CD4-positive, alpha-beta T cell (primary cell): ENCODE data around the gene FAM107B. TPM values are rescaled to one million over a fixed set of nuclear protein-coding genes. Genes with fewer than 3 reads are reported as not detected.

Experiments used
- ATAC-seq: fragments of 200-7000 bp; cut with Tn5 transposase; one replicate; pipeline ENCODE4 v1.10.0; 2022; ENCODE audit warnings: mild to moderate bottlenecking; ENCODE audit not compliant: poor library complexity
- CTCF ChIA-PET: fragments of 350-600 bp; sonication (Branson Sonifier 250); formaldehyde crosslinking; loops from one replicate; lab custom pipeline; 2021; ENCODE audit warnings: antibody characterized with exemption, inconsistent platforms; lab: Charles Lee
- POLR2A ChIA-PET: fragments of 350-600 bp; sonication (Branson Sonifier 250); formaldehyde crosslinking; loops from one replicate; lab custom pipeline; 2021; ENCODE audit warnings: antibody characterized with exemption, inconsistent platforms; lab: Charles Lee
- DNase-seq, 14 experiments: peaks; one replicate each; pipeline ENCODE4 v3.0.0-alpha.2; 2013 to 2020; ENCODE audit warnings: mixed read lengths in 2 of 14
- H3K27ac ChIP-seq, 2 donors: one replicate each; pipeline versions ENCODE4 v1.5.1 to v1.7.0; 2013; ENCODE audit warnings: low read length in 2 of 2, low read depth in 1 of 2, mild to moderate bottlenecking in 1 of 2
- H3K27me3 ChIP-seq, 2 experiments: 1 replicate in 1 of 2; 2 replicates in 1 of 2; pipeline versions ENCODE4 v1.6.1 to v1.7.0; 2013; ENCODE audit warnings: low read length in 2 of 2, control low read depth in 1 of 2, mild to moderate bottlenecking in 1 of 2, moderate library complexity in 1 of 2; ENCODE audit not compliant: insufficient read depth in 2 of 2, control insufficient read depth in 1 of 2
- H3K36me3 ChIP-seq: one replicate; pipeline ENCODE4 v1.6.1; 2013; ENCODE audit warnings: low read length, control low read depth; ENCODE audit not compliant: insufficient read depth
- H3K4me1 ChIP-seq: one replicate; pipeline ENCODE4 v1.6.1; 2013; ENCODE audit warnings: low read length, control low read depth; ENCODE audit not compliant: insufficient read depth
- H3K4me3 ChIP-seq: one replicate; pipeline ENCODE4 v1.5.1; 2013; ENCODE audit warnings: mild to moderate bottlenecking, low read length, moderate library complexity
- H3K9me3 ChIP-seq, 2 experiments: 1 replicate in 1 of 2; 2 replicates in 1 of 2; pipeline versions ENCODE4 v1.6.1 to v1.7.0; 2013; ENCODE audit warnings: low read length in 2 of 2, mild to moderate bottlenecking in 2 of 2, control low read depth in 1 of 2, moderate library complexity in 1 of 2; ENCODE audit not compliant: control insufficient read depth in 1 of 2, insufficient read depth in 1 of 2
- H3K27ac Mint-ChIP-seq: one replicate; pipeline ENCODE4 v1.8.0; 2020; ENCODE audit warnings: mixed read lengths
- H3K27me3 Mint-ChIP-seq: one replicate; pipeline ENCODE4 v1.8.0; 2021; ENCODE audit warnings: mixed read lengths
- H3K36me3 Mint-ChIP-seq: one replicate; pipeline ENCODE4 v1.8.0; 2021; ENCODE audit warnings: low read depth, mixed read lengths
- H3K4me1 Mint-ChIP-seq: one replicate; pipeline ENCODE4 v1.8.0; 2021; ENCODE audit warnings: low read depth, mixed read lengths
- H3K4me3 Mint-ChIP-seq: one replicate; pipeline ENCODE4 v1.8.0; 2020; ENCODE audit warnings: mild to moderate bottlenecking, mixed read lengths
- H3K9me3 Mint-ChIP-seq: one replicate; pipeline ENCODE4 v1.8.0; 2020; ENCODE audit warnings: mixed read lengths
- intact Hi-C, 2 experiments: fragments of 100-400 bp; cut with DNase I in 1 of 2; cut with micrococcal nuclease in 1 of 2; formaldehyde crosslinking; loops; one replicate each; pipeline versions ENCODE4 v1.15.1 to v1.9.0; 2023 to 2025; cut with DNase I, micrococcal nuclease
- total RNA-seq, 174 experiments: library from RNA in 2 of 174; stranded (reverse) in 2 of 174; gene quantifications; one replicate each; pipeline ENCODE4 v1.2.3 and lab custom pipeline; 2021 to 2026
- TF ChIP-seq, protein P1 (sequence below): fragments of 200-600 bp; IDR thresholded peaks from one replicate; pipeline ENCODE4 v1.8.0; 2022; ENCODE audit warnings: antibody characterized with exemption, mild to moderate bottlenecking

FAM107B gene
- total RNA-seq, 2 experiments from 2014 or later = 261 to 262 TPM

DNA sequence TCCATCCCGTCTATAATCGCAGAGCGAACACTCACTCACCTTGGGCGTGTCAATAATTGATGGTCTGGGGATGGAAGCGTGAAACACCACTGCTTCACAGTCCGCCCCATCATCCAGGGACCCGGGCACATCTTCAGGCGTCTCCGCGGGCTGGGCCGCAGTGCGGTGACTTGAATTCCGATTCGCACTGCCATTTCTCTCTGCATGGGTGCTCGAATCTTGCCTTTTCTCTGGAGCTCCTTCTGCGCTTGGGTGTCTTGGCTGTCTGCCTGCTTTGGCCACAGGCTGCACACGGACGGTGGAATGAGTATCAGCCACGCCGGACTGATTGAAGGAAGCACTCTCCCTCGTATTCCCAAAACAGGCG, 500 bp downstream of the FAM107B start:
- intact Hi-C loops = no loop called here
- DNase-seq (no peak), ATAC-seq (no peak)
- Mint-ChIP-seq H3K27me3 (no peaks in the 10 kb centered on the region), H3K4me3 (no peak overlapping the region), H3K4me1 (no peaks in the 10 kb centered on the region), H3K9me3 (no peaks in the 10 kb centered on the region), H3K27ac (no peak overlapping the region), H3K36me3 (no peaks in the 10 kb centered on the region)
- Histone ChIP-seq H3K4me3 (no peak overlapping the region), H3K36me3 (no peaks in the 10 kb centered on the region), H3K27ac (no peak overlapping the region), H3K27me3 (no peaks in the 10 kb centered on the region), H3K4me1 (no peaks in the 10 kb centered on the region), H3K9me3 (no peaks in the 10 kb centered on the region)
- TF ChIP-seq, protein P1, sequence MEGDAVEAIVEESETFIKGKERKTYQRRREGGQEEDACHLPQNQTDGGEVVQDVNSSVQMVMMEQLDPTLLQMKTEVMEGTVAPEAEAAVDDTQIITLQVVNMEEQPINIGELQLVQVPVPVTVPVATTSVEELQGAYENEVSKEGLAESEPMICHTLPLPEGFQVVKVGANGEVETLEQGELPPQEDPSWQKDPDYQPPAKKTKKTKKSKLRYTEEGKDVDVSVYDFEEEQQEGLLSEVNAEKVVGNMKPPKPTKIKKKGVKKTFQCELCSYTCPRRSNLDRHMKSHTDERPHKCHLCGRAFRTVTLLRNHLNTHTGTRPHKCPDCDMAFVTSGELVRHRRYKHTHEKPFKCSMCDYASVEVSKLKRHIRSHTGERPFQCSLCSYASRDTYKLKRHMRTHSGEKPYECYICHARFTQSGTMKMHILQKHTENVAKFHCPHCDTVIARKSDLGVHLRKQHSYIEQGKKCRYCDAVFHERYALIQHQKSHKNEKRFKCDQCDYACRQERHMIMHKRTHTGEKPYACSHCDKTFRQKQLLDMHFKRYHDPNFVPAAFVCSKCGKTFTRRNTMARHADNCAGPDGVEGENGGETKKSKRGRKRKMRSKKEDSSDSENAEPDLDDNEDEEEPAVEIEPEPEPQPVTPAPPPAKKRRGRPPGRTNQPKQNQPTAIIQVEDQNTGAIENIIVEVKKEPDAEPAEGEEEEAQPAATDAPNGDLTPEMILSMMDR = no peak
- ChIA-PET POLR2A (no interaction called here), CTCF (no interaction called here)

DNA sequence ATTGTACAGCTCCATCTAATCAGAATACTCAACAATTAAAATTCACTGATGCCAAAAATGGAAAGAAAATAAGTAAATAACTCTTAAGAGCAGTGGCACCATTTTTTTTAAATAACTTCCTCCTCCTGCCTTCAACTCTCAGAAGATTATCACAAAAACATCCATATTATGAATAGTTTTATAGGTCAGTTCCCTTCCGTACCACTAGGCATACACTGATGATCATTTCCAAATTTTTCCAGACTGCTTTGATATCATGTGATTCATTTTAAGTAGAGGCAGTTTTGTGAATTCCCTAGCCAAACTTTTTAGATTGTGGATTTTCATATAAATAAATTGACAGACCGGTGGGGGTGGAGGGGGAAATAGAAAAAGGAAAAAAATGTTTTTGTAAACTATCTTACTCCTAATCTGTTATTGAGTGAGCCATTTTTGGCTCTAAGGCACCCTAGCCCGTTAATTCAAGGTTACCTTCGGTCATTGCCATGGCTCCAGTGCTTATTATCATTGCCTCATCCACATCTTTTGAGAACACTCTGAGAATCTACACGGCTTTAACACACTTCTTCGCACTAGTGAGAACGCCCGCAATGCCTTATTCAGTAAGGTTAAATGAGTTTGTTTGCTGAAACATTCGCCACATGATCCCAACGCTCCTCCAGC, 1.0 kb downstream of the FAM107B start:
- intact Hi-C loops = no loop called here
- Mint-ChIP-seq H3K4me3 (no peak overlapping the region), H3K27me3 (no peaks in the 10 kb centered on the region), H3K9me3 (no peaks in the 10 kb centered on the region), H3K27ac (no peak overlapping the region), H3K36me3 (no peaks in the 10 kb centered on the region), H3K4me1 (no peaks in the 10 kb centered on the region)
- CTCF ChIA-PET = no interaction called here
- no peak overlapping the region for H3K4me3 ChIP-seq
- TF ChIP-seq, protein P1 = no peak
- no peaks in the 10 kb centered on the region for H3K36me3 ChIP-seq
- no peak for DNase-seq
- no peak overlapping the region for H3K27ac ChIP-seq
- H3K9me3 ChIP-seq = no peaks in the 10 kb centered on the region
- POLR2A ChIA-PET = no interaction called here
- no peaks in the 10 kb centered on the region for H3K4me1 ChIP-seq
- H3K27me3 ChIP-seq = no peaks in the 10 kb centered on the region
- ATAC-seq = no peak

DNA sequence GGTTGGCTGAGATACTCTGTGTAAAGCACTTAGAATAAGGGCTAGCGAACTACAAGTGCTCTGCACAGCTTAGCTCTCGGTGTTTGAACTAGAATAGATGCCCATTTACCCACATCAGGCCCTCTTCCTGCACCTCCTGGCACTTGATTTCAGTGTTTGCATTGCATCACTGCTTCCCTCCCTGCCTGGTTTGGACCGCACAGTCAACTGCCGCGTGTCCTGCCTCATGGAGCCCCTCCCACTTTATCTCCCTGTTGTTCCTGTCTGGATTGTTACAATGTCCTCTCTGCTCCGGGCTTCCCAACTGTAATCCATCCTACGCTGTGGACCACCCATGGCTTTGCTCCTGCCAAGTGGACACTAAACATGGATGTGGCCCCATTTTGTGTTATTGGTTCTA, 2.3 kb downstream of the FAM107B start:
- Mint-ChIP-seq H3K4me1 (no peaks in the 10 kb centered on the region), H3K27me3 (no peaks in the 10 kb centered on the region), H3K9me3 (no peaks in the 10 kb centered on the region), H3K4me3 (no peak overlapping the region), H3K36me3 (no peaks in the 10 kb centered on the region), H3K27ac (no peak overlapping the region)
- Histone ChIP-seq H3K27me3 (no peaks in the 10 kb centered on the region), H3K9me3 (no peaks in the 10 kb centered on the region), H3K4me1 (no peaks in the 10 kb centered on the region), H3K36me3 (no peaks in the 10 kb centered on the region), H3K4me3 (no peak overlapping the region), H3K27ac (no peak overlapping the region)
- POLR2A ChIA-PET = no interaction called here
- CTCF ChIA-PET = no interaction called here
- no peak for DNase-seq
- no peak for ATAC-seq
- TF ChIP-seq, protein P1 = no peak
- intact Hi-C loops = no loop called here
